Measurements from ENCODE around the gene ZC3H15.

DNA sequence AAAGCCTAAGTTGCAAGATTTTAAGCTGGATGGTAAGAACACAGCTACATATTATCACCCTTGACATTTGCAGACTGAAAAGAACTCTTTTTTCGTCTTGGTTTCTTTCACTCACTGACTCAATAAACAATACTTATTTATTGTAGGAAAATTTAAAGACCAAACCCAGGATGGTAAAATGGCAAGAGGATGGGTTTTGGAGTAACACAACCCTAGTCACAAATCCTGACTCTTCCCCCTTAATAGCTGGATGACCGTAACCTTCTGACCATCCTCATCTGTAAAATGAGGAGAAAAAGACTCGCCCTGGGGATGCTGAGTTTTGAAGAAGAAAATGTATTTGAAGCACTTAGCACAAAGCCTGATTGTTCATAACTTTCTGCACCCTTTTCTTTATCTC is 48.3 kb downstream of the ZC3H15 start:
- TF ChIP-seq CTCF (IDR thresholded peaks at IDR 0.05; ENCODE audit: low read depth, low read length) (no peak), POLR2A (IDR thresholded peaks at IDR 0.05; ENCODE audit: extremely low read depth, insufficient read length) (no peak), MYC (IDR thresholded peaks at IDR 0.05; ENCODE audit: low read depth, low read length) (no peak)
- TF ChIP-seq, protein P1, sequence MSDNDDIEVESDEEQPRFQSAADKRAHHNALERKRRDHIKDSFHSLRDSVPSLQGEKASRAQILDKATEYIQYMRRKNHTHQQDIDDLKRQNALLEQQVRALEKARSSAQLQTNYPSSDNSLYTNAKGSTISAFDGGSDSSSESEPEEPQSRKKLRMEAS (IDR thresholded peaks at IDR 0.05; ENCODE audit: low read depth, low read length), result no peak

Data from NB4 (cell line).